ENCODE results near the gene ANXA4.
"Not testable (repeated sequence)": the region's sequence is repeated elsewhere in the genome, so short reads cannot be mapped to it uniquely, and the experiment has no call there.

Gene ANXA4

GRCh38 chr2:69755862-69756467 is 14.0 kb downstream of the ANXA4 start:
- DNase-seq: peak; percentile 56

- no peak for DNase-seq
These were observed 20.1 kb downstream of the ANXA4 start for GRCh38 chr2:69762025-69762424.

- DNase-seq: no peak
These were observed 20.9 kb downstream of the ANXA4 start for GRCh38 chr2:69762513-69763494.

GRCh38 chr2:69763831-69764230 is 21.9 kb downstream of the ANXA4 start:
- DNase-seq: not testable (repeated sequence)

GRCh38 chr2:69764286-69765095 is 22.6 kb downstream of the ANXA4 start:
- DNase-seq: peak; percentile 45

GRCh38 chr2:69765096-69765380 is 23.1 kb downstream of the ANXA4 start:
- no peak for DNase-seq

- DNase-seq: no peak
These were observed 24.1 kb downstream of the ANXA4 start for GRCh38 chr2:69766014-69766413.

GRCh38 chr2:69767034-69767433 is 25.1 kb downstream of the ANXA4 start:
- DNase-seq: no peak

- DNase-seq: no peak
These were observed 26.3 kb downstream of the ANXA4 start for GRCh38 chr2:69768235-69768634.

GRCh38 chr2:69768789-69769188 is 26.9 kb downstream of the ANXA4 start:
- no peak for DNase-seq

GRCh38 chr2:69769272-69769671 is 27.3 kb downstream of the ANXA4 start:
- no peak for DNase-seq

- DNase-seq: peak; percentile 73
These were observed 28.3 kb downstream of the ANXA4 start for GRCh38 chr2:69770193-69770702.

- DNase-seq: no peak
These were observed 28.8 kb downstream of the ANXA4 start for GRCh38 chr2:69770747-69771146.

- no peak for DNase-seq
These were observed 29.5 kb downstream of the ANXA4 start for GRCh38 chr2:69771461-69771860.

- peak; percentile 57 for DNase-seq
These were observed 31.3 kb downstream of the ANXA4 start for GRCh38 chr2:69773206-69773605.

- not testable (repeated sequence) for DNase-seq
These were observed 32.5 kb downstream of the ANXA4 start for GRCh38 chr2:69774258-69774983.

GRCh38 chr2:69774984-69775982 is 33.3 kb downstream of the ANXA4 start:
- peak; percentile 74 for DNase-seq

GRCh38 chr2:69776886-69777785 is 35.2 kb downstream of the ANXA4 start:
- no peak for DNase-seq

- DNase-seq: no peak
These were observed 35.8 kb downstream of the ANXA4 start for GRCh38 chr2:69777786-69778105.

- no peak for DNase-seq
These were observed 37.5 kb downstream of the ANXA4 start for GRCh38 chr2:69779258-69780001.

All from activated CD4-positive, alpha-beta T cell treated with anti-CD3 and anti-CD28 coated beads, Interleukin-10, Interleukin-2, amounts not matched to agents 100 ng/mL and 50 ng/mL, durations not matched to agents 16 hours and 8 hours (primary cell).